Tibial artery (tissue), 4 donors: Measurements from ENCODE around the gene AK3.

ENCODE experiments used
- DNase-seq, 2 donors: peaks; one replicate each; pipeline ENCODE4 v3.0.0-alpha.2; 2019
- H3K27ac ChIP-seq, 2 donors: fragments of 200-600 bp; sonication (generic) in 1 of 2; 1 replicate in 1 of 2; 2 replicates in 1 of 2; pipeline ENCODE4 v1.5.1; 2018 to 2019; ENCODE audit warnings: mild to moderate bottlenecking in 1 of 2
- H3K27me3 ChIP-seq, 2 donors: fragments of 200-600 bp; sonication (generic) in 1 of 2; one replicate each; pipeline versions ENCODE4 v1.5.1 to v1.6.0; 2016 to 2019
- H3K36me3 ChIP-seq, 3 donors: fragments of 200-600 bp; sonication (generic) in 2 of 3; one replicate each; pipeline ENCODE4 v1.5.1; 2016 to 2019; ENCODE audit warnings: mild to moderate bottlenecking in 2 of 3
- H3K4me1 ChIP-seq, 4 donors: fragments of 200-600 bp; sonication (generic) in 2 of 4; 1 replicate in 3 of 4; 2 replicates in 1 of 4; pipeline ENCODE4 v1.5.1; 2016 to 2019
- H3K4me3 ChIP-seq, 2 donors: fragments of 200-600 bp; sonication (generic) in 1 of 2; 1 replicate in 1 of 2; 2 replicates in 1 of 2; pipeline ENCODE4 v1.5.1; 2018 to 2019; ENCODE audit warnings: mild to moderate bottlenecking in 2 of 2
- H3K9me3 ChIP-seq, 3 donors: fragments of 200-600 bp; sonication (generic) in 1 of 3; one replicate each; pipeline ENCODE4 v1.5.1; 2016 to 2019
- CTCF ChIP-seq, 2 experiments: fragments of 200-600 bp in 1 of 2; fragments of 450-650 bp in 1 of 2; IDR thresholded peaks; one replicate each; pipeline ENCODE4 v1.5.1; 2017 to 2019; ENCODE audit warnings: antibody characterized with exemption in 2 of 2, mild to moderate bottlenecking in 1 of 2, moderate library complexity in 1 of 2
- intact Hi-C: fragments of 100-400 bp; cut with DNase I; formaldehyde crosslinking; loops from one replicate; pipeline ENCODE4 v1.15.0; 2023; ENCODE audit warnings: low total_unique reads

Gene AK3

GRCh38 chr9:4713849-4714248 lies 27.2 kb downstream of the AK3 start:
- Histone ChIP-seq H3K4me3 (no peak overlapping the region), H3K36me3 (peaks cover 25 to 63% (median 51%) of the 10 kb centered on the region in 3 donors), H3K9me3 (no peaks in the 10 kb centered on the region), H3K4me1 (no peaks in the 10 kb centered on the region), H3K27me3 (no peaks in the 10 kb centered on the region), H3K27ac (no peak overlapping the region)
- no peak for DNase-seq
- intact Hi-C loops, result no loop called here
- TF ChIP-seq CTCF (IDR thresholded peaks at IDR 0.05), result no peak

GRCh38 chr9:4709380-4709779 lies 31.6 kb downstream of the AK3 start:
- DNase-seq, result no peak
- intact Hi-C loops, result no loop called here
- no peaks in the 10 kb centered on the region for H3K9me3 ChIP-seq
- H3K27me3 ChIP-seq, result no peaks in the 10 kb centered on the region
- H3K36me3 ChIP-seq, result peaks cover 18 to 40% (median 26%) of the 10 kb centered on the region in 3 donors
- no peaks in the 10 kb centered on the region for H3K4me1 ChIP-seq
- TF ChIP-seq CTCF (IDR thresholded peaks at IDR 0.05), result no peak
- no peak overlapping the region for H3K4me3 ChIP-seq
- no peak overlapping the region for H3K27ac ChIP-seq

- Histone ChIP-seq H3K27me3 (no peaks in the 10 kb centered on the region), H3K4me1 (no peaks in the 10 kb centered on the region), H3K36me3 (peaks cover 34 to 50% (median 40%) of the 10 kb centered on the region in 3 donors), H3K4me3 (no peak overlapping the region), H3K9me3 (no peaks in the 10 kb centered on the region), H3K27ac (no peak overlapping the region)
- intact Hi-C loops, result no loop called here
- no peak for TF ChIP-seq CTCF (IDR thresholded peaks at IDR 0.05)
- DNase-seq, result no peak
These were observed 33.9 kb downstream of the AK3 start for GRCh38 chr9:4706971-4707622.

- no peak for DNase-seq
- Histone ChIP-seq H3K4me3 (no peak overlapping the region), H3K27ac (no peak overlapping the region), H3K36me3 (peaks cover 40 to 50% (median 50%) of the 10 kb centered on the region in 3 donors), H3K9me3 (no peaks in the 10 kb centered on the region), H3K27me3 (no peaks in the 10 kb centered on the region), H3K4me1 (no peaks in the 10 kb centered on the region)
- no peak for TF ChIP-seq CTCF (IDR thresholded peaks at IDR 0.05)
- intact Hi-C loops, result no loop called here
These were observed 35.0 kb downstream of the AK3 start for GRCh38 chr9:4706021-4706420.

- intact Hi-C loops, result no loop called here
- Histone ChIP-seq H3K27ac (no peak overlapping the region), H3K4me1 (no peaks in the 10 kb centered on the region), H3K36me3 (peaks cover 49 to 55% (median 53%) of the 10 kb centered on the region in 3 donors), H3K9me3 (no peaks in the 10 kb centered on the region), H3K4me3 (no peak overlapping the region), H3K27me3 (no peaks in the 10 kb centered on the region)
- TF ChIP-seq CTCF (IDR thresholded peaks at IDR 0.05), result no peak
- no peak for DNase-seq
These were observed 36.9 kb downstream of the AK3 start for GRCh38 chr9:4704129-4704528.
